ENCODE data around the gene FAM20C.

DNA sequence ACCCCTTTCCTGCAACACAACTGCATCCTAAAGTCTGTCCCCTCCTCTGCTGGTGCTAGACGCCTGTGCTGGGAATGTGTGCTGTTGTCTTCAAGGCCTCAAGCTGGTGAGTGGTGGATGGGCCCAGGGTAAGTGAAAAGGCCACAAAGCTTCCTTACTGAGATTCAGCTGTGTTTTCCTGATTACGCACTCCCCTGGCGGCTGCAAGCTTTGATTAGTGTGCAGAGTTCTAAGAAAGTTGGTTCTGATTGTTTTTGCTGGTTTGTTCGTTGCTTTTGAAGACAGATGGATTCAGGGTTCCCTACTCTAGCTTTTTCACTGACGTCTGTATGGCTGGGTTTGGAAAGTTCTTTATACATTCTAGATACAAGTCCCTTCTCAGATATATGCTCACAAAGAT, 85.7 kb downstream of the FAM20C start:
- TF ChIP-seq CHD2 (IDR thresholded peaks at IDR 0.05; ENCODE audit: low read length), result no peak
- no peak for TF ChIP-seq EZH2 (IDR thresholded peaks at IDR 0.05; ENCODE audit: low read depth, low read length, severe bottlenecking)
